ENCODE measurements around the gene ATF6B.
A peak's percentile ranks its signal among the peaks of the same experiment; 100 is the strongest.

ATF6B gene
- total RNA-seq = 42.7 to 67.8 reads per million in 2 donors

DNA sequence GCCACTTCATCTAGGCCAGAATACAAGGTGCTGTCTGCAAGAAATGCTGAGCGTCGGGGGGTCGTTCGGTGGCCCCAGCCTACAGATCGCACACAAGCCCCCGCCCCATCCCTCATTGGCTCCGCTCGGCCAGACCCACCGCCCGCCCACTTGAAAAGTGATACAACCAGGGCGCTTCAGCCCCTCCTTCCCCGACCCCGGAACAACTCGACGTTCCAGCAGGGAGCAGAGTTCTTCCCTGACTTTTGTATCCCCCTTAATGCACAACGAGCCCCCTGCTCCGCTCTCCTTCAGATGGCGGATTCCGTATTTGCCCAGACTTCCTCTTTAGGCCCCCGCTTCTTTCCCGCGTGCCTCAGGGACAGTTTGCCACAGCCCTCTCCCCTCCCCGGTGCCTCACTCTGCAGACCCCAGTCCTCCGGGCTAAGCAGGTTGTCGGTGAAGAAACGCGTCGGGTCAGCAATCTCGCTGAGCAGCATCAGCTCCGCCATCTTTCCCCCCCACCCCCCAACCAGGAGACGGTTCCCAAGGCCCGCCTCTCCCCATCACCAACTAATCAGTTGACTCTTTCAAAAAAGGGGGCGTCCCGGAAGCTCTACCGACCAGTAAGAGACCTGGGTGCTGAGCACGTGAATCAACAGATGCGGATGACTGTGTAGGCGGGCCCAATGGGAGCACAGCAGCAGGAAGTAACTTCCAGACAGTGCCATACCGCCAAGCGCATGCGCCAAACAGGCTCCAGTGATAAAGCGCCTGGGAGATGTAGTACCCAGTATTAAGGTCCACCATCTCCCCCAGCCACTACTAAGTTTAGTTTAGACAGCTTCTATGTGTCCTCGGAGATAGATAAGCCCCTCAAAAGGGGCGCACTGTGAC, at the start of gene ATF6B:
TSS of gene ATF6B (minus strand) at position 530 of the 876 bp plus-strand sequence. CDS start at position 491, 39 bp downstream.
- peak; percentile 86 to 100 (median 97) for DNase-seq

DNA sequence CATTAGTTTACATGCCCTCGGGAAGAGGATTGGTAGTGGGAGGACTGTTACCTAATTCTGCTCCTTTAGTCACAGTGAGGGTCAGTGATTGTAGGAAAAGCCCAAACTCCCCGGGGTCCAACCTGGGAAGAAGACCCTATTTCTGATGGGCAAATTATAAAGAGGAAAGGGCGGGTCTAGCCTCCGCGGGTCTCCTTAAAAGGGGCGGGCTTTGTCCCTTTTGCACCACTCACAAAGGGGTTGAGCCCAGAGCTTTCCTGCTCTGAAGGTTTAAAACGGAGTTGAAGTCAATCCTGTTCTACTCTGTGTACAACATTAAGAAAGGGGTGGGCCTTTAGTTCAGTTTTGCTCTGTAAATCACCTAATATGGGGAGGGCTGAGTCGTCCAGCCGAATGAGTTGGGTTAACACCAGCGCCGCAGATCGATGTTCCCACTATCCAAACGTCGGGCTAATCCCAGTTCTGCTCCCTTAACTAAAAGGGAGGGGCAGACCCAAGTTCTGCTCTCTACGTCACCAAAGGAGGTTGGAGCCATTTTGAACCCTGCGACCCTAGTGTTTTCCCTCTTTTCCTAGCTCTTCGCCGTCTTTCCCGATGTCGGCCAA, 49.2 kb upstream of the ATF6B start:
- peak in 2 of 5 experiments; percentile 35 to 77 for DNase-seq

DNA sequence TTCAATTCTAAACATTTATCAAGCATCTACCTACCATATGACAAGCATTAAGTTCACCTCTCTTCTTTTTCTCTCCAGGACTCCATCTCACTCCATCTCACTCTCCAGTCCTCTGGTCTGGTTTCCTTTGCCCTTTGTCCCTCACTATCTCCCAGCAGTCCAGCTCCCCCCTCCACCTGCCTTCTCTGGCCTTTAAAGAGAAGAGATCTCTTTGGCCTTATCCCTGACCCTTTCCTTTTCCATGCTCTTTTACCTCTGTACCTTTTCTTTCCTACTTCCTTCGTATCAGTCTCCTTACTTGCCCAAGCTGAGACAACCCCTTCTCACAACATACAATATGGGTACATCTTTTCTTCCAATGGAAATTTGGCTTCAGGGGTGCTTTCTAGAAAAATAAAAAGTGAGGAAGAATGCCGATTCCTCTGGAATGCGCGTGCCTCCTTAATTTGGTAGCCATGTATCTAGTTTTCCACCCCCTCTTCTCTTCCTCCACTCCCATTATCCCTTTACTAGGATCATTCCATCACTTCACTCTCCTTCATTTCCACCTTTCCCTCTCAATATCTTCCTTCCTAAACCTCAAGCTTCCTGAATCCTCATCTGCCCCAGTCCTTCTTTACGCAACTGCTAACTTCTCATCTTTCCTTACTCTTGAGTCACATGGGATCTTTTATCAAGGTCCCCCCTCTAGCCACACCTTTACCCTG, 48.6 kb upstream of the ATF6B start:
- DNase-seq = no peak

DNA sequence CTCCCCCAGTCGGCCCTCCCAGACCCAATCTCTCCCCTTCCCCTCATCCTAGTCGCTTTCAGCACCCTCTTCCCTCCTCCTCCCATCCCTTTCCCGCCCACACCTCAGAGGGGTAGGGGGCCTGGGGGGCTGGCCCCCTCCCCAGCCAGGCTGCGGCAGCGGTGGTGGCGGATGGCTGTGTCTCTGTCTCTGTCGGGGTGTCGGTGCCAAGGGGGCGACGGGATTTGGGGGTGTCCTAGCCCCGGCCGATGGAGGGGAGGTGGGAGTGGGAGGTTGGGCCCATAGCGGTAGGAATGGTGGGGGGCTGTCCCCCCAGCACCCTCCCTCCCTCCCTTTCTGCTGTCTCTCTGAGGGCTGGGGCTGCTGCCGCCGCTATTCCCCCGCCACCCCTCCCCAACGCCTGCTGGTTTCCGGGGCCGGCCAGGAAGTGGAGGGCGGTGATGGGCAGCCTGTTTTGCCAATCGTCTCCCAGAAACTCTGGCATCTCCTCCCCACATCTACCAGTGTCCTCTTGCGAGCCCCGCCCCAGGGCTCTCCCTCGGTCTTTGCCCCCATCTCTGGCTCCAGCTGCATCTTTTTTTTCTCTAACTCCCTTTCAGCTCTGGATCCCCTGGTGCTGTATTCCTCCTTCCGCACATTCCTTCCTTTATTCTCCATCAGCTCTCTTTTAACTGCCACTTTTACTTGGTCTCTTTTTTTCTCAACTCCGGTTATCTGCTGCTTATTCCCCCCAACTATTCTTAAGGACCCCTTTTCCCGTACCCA, 47.8 kb upstream of the ATF6B start, which contains the start of gene AGPAT1:
TSS of gene AGPAT1 (minus strand) at position 374 of the 765 bp plus-strand sequence. CDS start 4,588 bp downstream, outside the sequence.
- DNase-seq = peak; percentile 89 to 98 (median 94)

DNA sequence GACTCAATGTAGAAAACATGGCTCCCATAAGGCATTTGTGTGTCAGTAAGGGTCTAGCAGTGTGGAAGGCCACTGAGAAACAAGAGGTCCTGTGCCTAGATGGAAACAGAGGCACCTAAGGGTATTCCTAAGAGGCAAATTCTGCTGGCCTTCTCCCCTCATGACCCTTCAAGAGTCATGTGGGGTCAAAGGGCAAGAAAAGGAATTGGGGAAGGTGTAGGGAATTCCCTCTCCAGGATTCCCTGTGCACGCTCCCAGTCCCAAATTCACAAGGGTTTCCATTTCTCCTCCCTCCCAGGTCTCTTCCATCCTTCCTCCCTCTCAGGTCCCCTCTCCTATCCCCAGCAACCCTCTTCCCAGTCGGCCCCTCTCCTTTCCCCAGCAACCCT, 47.3 kb upstream of the ATF6B start:
- DNase-seq = no peak

DNA sequence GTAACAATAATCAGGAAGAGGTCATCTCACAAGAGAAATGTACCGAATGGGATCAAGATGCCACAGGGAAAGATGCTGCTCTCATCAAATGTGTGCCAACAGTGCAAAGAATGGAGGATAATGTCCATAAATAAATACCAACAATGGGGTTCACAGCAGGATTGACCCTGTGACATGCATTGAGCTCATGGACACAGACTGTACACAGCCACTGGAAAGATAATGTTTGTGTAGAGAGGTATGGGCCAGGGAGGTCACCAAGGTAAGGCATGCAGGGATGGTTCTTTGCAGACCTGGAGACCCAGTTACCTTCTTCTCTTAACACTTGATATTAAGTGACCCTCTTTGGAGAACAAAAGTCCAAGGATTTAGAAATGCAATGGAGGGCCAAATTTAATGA, 46.4 kb upstream of the ATF6B start:
- DNase-seq = no peak

DNA sequence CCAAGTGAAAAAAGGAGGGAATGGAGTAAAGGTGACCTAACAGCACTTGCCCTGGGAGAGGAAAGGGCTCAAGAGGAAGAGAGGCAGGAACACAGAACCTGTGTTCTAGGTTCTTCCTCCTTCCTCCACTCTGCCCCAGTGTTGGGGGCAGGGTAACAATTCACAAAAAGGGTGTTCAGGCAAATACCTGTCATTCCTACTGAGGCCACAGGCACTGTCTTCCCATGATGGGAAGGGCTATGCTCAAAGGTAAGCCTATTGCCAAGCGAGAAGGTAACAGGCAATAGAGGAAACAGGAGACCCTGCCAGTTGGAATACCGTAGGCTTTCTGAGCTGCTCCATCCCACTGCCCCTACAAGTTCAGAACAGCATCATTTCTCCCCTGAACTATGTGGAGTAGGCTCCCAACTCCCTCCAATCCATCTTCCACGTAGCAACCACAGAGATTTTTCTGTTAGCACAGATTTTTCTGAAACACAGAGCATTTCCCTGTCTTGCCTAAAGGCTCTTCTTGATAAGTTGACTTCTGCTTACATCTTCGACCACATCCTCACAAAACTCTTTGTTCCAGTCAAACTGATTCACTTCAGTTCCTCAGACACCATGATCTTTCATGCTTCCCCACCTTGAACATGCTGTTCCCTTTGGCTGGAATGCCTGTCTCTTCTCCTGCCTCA, 45.1 kb upstream of the ATF6B start:
- no peak for DNase-seq

DNA sequence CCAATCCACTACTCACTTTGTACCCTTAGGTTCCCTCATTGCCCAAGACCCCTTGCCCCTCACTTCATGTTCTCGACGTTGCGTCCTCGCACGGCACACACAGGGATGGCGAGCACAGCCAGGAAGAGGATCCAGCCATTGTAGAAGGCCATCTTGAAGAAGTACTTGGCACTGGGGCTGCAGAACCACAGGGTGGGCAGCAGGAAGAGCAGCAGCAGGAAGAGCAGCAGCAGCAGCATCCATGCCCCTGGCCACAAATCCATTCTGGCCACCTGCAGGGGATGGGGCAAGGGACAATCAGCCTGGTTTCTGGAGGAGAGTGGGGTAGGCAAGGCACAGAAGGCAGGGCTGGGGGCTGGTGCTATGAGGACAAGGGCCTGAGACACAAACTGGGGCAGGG, 43.2 kb upstream of the ATF6B start:
- no peak for DNase-seq

DNA sequence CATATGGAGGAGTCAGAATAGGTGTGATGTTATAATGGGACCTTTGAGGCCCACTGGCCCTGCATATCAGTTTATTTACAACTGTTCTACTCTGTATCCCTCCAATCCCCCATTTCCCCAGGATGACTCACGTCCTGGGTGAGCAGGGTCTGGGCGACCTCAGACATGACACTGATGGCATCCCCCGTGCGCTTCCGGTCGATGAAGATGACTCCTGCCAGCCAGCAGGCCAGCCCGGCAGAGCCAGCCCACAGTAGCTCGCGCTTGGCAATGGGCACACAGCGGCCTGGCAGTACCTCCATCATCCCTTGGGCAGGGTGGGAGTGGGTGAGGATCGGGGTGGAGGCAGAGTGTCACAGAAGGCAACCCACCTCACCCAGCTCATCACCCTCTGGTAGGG, 42.2 kb upstream of the ATF6B start:
- DNase-seq = no peak

DNA sequence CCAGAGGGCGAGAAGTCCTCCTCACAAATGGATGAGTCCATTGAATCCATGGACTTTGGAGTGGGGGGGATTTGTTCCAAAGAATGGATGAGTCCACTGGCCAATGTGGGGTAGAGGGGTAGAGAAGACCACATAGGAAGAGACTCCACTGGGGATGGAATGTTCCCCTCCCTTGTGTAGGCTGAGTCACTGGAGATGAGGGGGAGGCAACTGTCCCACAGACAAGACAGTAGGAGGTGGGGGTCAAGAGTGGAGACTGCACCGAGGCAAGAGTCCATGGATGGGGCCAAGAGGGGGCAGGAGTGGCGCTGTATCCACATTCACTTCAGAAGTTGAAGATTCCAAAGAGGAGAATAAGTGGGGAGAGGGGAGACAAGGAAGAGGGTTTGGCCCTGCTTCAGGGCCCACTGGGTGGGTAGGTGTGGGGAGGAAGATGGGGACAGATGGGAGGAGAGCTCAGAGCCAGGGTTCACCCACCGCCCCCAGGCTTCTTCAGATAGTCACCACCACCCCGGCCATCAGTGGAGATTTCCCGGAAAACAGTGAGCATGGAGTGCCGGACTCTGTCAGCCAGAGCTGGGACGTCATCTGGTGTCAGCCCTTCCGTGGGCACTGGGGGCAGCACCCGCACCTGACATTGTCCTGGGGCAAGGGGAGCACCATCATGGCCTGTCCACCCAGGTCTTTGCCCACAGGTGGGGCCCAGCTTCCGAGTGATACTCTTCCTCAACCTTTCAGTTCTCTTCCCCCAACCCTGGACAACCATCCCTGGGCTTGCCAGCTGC, 41.0 kb upstream of the ATF6B start:
- DNase-seq = no peak

DNA sequence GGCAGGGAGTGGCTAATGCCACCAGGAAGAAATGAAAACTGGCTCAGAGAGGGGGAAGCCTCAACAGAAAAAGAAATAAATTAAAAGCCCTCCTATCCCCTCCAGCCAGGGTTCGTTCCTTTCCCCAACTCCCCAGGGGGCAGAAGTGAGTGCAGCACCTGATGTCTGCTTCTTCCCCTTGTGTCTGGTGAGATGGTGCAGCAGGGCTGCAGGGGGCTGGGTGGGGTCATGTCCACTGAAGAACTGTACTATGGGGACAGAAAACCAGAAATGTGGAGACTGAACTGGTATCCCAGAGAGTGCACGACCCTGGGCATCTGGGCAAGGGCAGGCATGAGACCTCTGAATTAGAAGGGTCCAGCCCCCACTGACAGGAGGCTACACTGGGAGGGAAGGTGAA, 40.3 kb upstream of the ATF6B start:
- DNase-seq = no peak

DNA sequence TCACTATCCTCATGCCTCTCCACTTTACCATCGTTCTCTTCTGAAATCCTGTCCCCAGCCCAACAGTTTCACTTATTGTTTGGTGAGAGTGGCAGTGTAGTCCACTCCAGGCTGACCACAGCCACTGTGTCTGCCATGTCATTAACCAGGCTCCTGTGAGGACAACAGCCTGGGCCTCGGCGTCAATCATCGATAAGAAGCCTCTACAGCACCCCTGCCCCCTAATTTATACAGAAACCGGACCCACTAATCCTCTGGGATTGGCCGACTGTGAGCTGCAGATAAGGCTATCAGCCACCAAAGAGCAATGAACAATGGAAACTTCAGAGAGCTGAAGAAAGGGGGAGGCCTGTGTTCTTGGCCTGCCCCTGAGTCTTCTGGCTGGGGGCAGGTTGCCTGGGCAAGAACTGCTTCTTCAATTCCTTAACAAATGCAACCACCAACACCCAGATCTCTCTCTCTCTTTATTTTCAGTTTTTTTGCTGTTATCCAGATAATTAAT, 39.8 kb upstream of the ATF6B start:
- DNase-seq = no peak

DNA sequence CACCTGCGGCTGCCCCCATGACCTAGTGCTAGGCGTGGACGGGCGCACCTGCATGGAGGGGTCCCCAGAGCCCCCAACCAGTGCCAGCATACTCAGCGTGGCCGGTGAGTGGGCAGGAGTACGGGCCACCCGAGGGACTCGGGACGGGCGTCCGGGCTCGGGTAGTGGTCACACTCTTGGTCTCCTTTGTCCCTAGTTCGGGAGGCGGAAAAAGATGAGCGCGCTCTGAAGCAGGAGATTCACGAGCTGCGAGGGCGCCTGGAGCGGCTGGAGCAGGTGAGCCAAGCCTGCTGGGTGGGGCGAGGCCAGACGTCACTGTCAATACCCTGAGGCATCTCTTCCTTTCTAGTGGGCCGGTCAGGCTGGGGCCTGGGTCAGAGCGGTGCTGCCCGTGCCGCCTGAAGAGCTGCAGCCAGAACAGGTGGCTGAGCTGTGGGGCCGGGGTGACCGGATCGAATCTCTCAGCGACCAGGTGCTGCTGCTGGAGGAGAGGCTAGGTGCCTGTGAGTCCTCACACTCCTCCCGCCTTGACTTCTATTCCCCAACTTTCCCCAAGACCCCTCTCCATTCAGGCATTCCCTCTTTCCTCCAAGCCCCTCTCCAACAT, 39.2 kb upstream of the ATF6B start:
- no peak for DNase-seq

DNA sequence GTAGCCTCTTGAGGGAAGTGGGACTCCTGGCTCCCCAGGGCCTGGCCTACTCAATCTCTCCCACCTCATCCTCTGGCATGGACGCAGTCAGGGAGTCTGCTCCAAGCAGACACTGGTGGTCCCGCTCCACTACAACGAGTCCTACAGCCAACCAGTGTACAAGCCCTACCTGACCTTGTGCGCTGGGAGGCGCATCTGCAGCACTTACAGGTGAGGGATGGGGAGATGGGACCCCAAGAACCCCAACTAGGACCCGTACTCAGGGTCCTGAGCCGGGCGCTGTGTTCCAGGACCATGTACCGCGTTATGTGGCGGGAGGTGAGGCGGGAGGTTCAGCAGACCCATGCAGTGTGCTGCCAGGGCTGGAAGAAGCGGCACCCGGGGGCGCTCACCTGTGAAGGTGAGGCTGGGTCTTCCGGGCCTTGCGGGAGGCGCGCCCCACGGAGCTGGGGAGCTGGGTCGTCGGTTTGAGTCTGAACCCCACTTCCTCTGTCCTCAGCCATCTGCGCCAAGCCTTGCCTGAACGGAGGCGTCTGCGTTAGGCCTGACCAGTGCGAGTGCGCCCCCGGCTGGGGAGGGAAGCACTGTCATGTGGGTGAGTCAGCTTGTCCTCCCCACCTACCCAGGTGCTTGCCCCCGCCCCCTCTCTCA, 38.5 kb upstream of the ATF6B start:
- no peak for DNase-seq

DNA sequence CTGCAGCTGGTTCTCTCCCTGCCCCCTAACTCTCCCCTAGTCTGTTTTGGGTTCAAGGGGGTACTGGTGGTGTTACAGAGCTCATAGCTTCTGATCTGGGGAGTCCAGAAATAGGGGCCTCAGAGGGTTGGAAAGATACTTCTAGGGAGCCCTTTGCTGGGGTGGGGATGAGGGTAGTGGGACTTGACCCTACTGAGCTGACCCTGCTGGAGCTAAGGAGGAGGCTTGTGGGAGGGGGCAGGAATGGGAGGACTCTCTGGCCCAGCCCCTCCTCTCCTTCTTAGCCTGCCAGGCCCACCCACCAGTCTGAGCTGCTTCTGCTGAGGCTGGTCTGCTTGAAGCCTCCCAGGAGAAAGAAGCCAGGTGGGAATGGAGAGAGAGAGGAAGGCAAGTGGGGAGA, 36.2 kb upstream of the ATF6B start, which contains the start of gene EGFL8:
TSS of gene EGFL8 (plus strand) at position 301 of the 400 bp plus-strand sequence. CDS start 1,571 bp downstream, outside the sequence.
- DNase-seq = no peak

DNA sequence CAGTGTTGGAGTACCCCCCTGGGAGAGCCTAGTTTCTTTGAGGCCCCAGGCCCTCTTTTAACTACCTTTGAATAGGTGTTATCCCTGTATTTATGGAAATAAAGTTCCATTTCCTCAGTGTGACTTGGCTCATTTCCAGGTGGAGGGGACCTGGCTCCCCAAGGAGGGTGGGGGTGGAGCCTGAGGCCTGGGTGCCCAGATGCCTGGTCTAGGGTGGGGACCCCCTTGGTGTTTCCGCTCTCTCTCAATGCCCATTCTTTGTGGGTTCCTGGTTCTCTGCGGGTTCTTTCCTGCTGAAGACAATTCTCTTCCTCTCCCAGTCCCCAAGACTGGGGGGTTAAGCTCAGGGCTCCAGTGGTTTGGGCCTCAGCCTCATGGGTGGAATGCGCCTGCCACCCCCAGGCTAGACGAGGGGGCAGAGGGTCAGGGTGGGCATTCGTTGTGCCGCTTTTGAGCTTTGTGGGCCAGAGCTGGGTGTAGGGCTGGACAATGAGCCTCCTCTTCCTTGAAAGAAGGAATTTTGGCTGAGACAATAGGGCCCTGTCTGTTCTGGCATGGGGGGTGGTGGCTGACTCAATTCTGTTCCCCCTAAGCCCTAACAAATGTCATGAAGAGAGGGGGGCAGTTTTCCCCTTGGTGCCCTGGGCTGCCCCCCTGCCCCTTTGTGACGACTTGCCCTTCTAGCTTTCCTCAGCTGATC, 35.7 kb upstream of the ATF6B start:
- no peak for DNase-seq

DNA sequence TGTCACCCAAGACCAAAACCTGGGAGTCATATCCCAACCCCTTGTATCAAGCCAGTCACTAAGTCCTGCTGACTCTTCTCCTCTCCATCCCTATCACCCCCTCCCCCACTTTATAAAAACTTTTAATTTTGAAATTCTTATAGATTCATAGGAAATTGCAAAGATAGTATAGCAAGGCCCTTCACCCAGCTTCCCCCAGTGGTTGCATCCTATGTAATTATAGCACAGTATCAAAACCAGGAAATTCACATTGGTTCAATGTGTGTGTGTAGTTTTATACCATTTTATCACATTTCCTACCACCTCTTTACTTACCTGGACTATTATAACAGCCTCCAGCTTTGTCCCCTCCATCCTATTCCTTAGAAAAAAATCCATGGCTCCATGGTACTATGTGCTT, 30.0 kb upstream of the ATF6B start:
- DNase-seq = no peak

DNA sequence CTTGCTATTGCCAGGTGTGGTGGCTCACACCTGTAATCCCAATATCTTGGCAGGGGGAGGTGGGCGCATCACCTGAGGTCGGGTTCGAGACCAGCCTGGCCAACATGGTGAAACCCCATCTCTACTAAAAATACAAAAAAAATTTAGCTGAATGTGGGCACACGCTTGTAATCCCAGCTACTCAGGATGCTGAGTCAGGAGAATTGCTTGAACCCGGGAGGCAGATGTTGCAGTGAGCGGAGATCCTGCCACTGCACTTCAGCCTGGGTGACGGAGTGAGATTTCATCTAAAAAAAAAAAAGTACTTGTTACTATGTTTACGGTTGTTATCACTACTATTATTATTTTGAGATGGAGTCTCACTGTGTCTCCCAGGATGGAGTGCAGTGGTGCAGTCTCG, 28.8 kb upstream of the ATF6B start:
- DNase-seq = no peak

DNA sequence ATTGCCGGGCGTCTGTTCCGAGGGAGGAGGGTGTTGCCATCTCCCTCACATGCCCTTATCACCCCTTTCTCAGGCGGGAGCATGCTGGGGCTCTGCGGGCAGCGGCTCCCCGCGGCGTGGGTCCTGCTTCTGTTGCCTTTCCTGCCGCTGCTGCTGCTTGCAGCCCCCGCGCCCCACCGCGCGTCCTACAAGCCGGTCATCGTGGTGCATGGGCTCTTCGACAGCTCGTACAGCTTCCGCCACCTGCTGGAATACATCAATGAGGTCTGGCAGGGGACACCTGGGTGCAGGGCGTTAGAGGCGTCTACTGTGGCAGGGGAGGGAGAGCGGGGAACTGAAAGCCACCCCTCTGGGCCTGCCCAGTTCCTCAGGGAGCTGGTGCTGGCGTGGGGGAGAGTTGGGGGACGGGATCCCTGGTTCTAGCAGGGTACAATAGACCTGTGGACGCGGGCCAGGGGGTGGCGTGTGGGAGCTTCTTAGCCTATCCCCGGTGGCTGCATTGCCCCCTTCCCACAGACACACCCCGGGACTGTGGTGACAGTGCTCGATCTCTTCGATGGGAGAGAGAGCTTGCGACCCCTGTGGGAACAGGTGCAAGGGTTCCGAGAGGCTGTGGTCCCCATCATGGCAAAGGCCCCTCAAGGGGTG, 26.6 kb upstream of the ATF6B start:
- peak in 4 of 5 experiments; percentile 30 to 80 (median 52) for DNase-seq

All from T-helper 2 cell (primary cell).